Mucosa of rectum (tissue), 2 donors: ENCODE results near the gene KIRREL2.
"Not testable (repeated sequence)": the region's sequence is repeated elsewhere in the genome, so short reads cannot be mapped to it uniquely, and the experiment has no call there.

Experiments
- H3K27ac ChIP-seq, 2 donors: one replicate each; pipeline ENCODE4 v1.7.0; 2013; ENCODE audit warnings: inconsistent platforms in 2 of 2, low read depth in 2 of 2, low read length in 2 of 2
- H3K27me3 ChIP-seq, 2 donors: one replicate each; pipeline ENCODE4 v1.7.0; 2013; ENCODE audit warnings: low read length in 2 of 2; ENCODE audit not compliant: control insufficient read depth in 2 of 2, insufficient read depth in 2 of 2
- H3K36me3 ChIP-seq, 2 donors: one replicate each; pipeline ENCODE4 v1.7.0; 2013; ENCODE audit warnings: low read length in 2 of 2; ENCODE audit not compliant: control insufficient read depth in 2 of 2, insufficient read depth in 2 of 2
- H3K4me1 ChIP-seq, 2 donors: one replicate each; pipeline ENCODE4 v1.7.0; 2013; ENCODE audit warnings: low read length in 2 of 2, mild to moderate bottlenecking in 1 of 2; ENCODE audit not compliant: control insufficient read depth in 2 of 2, insufficient read depth in 2 of 2
- H3K4me3 ChIP-seq, 2 donors: one replicate each; pipeline ENCODE4 v1.7.0; 2013; ENCODE audit warnings: low read length in 2 of 2
- H3K9ac ChIP-seq, 2 donors: one replicate each; pipeline ENCODE4 v1.7.0; 2013; ENCODE audit warnings: low read length in 2 of 2, low read depth in 1 of 2, mild to moderate bottlenecking in 1 of 2
- H3K9me3 ChIP-seq, 2 donors: one replicate each; pipeline ENCODE4 v1.7.0; 2013; ENCODE audit warnings: low read length in 2 of 2; ENCODE audit not compliant: control insufficient read depth in 2 of 2
- donor health status: healthy.
- donor health status: Normal muscosa, but diverticular disease.

The KIRREL2 gene

DNA sequence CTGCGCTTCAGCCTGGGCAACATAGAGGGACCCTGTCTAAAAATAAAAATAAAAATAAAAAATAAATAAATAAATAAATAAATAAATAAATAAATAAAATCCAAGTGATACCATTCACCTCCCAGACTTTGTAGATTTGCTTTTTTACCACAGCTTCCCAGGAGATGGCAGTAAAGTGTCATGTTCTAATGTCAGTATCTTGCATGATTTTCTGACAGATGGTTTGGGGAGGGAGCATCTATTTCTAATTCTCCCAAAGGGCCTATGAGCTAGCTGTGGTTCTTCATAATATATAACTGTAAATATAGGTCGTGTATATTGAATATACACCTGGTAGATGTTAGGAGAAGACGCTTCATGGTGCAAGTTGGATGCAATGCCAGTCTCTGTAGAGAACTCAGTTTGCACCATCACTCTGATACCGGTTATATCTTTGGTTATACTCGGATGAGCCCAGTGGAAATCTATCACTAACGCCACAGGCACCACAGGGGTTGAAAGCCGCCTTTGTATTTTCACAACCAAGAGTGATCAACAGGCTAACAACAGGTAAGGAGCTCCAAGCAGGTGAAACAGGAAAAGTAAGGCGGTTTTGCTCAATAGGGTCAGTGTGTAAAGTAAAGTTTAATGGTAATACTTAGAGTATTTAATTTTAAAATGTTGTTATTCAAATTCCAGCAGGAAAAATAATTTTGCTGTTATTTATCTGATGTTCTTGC, 25.6 kb downstream of the KIRREL2 start:
- Histone ChIP-seq H3K4me1 (peaks cover 0 to 2% of the 10 kb centered on the region in 2 donors), H3K27ac (no peak overlapping the region), H3K27me3 (peaks cover 7 to 9% of the 10 kb centered on the region in 2 donors), H3K36me3 (no peaks in the 10 kb centered on the region), H3K9ac (no peak overlapping the region), H3K4me3 (no peak overlapping the region), H3K9me3 (no peaks in the 10 kb centered on the region)

DNA sequence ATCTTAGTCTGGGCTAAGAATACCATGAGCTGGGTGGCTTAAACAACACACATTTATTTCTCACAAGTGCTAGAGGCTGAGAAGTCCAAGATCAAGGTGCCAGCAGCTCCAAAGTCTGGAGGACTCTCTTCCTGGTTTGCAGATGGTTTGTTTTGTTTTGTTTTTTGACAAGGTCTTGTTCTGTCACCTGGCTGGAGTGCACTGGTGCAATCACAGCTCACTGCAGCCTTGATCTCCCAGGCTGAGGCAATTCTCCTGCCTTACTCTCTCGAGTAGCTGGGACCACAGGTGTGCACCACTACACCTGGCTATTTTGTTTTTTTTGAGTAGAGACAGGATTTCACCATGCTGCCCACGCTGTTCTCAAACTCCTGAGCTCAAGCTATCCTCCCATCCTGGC, 27.2 kb downstream of the KIRREL2 start:
- H3K4me3 ChIP-seq: no peak overlapping the region
- no peak overlapping the region for H3K27ac ChIP-seq
- no peaks in the 10 kb centered on the region for H3K9me3 ChIP-seq
- peaks cover 0 to 11% of the 10 kb centered on the region in 2 donors for H3K36me3 ChIP-seq
- peaks cover 3 to 4% of the 10 kb centered on the region in 2 donors for H3K27me3 ChIP-seq
- no peak overlapping the region for H3K9ac ChIP-seq
- H3K4me1 ChIP-seq: peaks cover 0 to 2% of the 10 kb centered on the region in 2 donors

DNA sequence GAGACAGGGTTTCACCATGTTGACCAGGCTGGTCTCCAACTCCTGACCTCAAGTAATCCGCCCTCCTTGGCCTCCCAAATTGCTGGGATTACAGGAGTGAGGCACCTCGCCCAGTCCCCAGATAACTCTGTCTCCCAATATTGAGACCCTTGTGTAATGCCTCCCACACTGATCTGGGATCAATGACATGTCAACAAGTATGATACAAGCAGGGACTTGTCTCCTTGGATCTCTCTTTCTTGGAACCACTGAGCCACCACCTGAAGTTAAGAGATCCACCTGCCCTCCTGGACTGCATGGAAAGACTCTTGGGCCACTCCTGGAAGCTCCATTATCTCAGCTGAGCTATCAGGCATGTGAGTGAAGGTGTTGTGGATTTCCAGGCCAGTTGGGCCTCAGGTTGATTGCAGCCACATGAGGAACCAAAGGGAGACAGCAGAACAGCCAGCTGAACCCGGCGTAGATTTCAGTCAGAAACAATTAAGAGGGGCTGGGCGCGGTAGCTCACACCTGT, 28.6 kb downstream of the KIRREL2 start:
- Histone ChIP-seq H3K4me3 (no peak overlapping the region), H3K9ac (no peak overlapping the region), H3K9me3 (no peaks in the 10 kb centered on the region), H3K27me3 (no peaks in the 10 kb centered on the region), H3K36me3 (peaks cover 8 to 24% of the 10 kb centered on the region in 2 donors), H3K27ac (no peak overlapping the region), H3K4me1 (no peaks in the 10 kb centered on the region)

DNA sequence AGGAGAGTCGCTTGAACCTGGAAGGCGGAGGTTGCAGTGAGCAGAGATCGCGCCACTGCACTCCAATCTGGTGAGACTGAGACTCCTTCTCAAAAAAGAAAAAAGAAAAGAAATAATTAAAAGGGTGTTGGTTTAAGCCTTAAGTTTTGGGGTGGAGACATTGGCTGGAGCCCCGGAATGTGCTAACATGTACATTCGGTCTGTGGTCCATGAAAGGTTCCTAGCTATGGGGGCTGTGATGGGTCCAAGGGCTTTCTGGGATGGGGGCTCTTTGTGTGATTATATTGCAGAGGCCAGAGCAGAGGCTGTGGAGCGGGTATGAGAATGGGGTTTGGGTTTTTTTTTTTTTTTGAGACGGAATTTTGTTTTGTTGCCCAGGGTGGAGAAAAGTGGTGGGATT, 29.2 kb downstream of the KIRREL2 start:
- H3K27ac ChIP-seq: no peak overlapping the region
- peaks cover 11 to 30% of the 10 kb centered on the region in 2 donors for H3K36me3 ChIP-seq
- no peaks in the 10 kb centered on the region for H3K27me3 ChIP-seq
- H3K4me1 ChIP-seq: no peaks in the 10 kb centered on the region
- no peaks in the 10 kb centered on the region for H3K9me3 ChIP-seq
- H3K9ac ChIP-seq: no peak overlapping the region
- H3K4me3 ChIP-seq: no peak overlapping the region

DNA sequence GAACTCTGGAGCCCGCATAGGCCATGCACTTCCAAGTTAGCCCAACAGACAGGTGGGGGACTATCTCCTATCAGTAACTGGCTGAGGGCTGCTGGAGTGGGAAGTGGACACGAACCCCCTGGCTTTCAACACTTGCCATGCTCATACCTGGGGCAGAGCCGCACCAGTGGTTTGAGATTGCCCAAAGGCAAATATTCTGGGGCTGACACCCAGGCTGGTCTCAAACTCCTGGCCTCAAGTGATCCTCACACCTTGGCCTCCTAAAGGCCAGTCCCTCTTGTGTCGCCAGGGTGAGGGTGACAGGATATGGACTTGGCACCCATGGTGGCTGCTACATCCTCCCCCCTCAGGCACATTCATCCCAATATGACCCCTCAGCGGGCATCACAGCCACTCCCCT, 30.5 kb downstream of the KIRREL2 start:
- peaks cover 13 to 33% of the 10 kb centered on the region in 2 donors for H3K36me3 ChIP-seq
- no peak overlapping the region for H3K4me3 ChIP-seq
- no peaks in the 10 kb centered on the region for H3K27me3 ChIP-seq
- H3K9me3 ChIP-seq: no peaks in the 10 kb centered on the region
- H3K4me1 ChIP-seq: no peaks in the 10 kb centered on the region
- no peak overlapping the region for H3K27ac ChIP-seq
- H3K9ac ChIP-seq: no peak overlapping the region

DNA sequence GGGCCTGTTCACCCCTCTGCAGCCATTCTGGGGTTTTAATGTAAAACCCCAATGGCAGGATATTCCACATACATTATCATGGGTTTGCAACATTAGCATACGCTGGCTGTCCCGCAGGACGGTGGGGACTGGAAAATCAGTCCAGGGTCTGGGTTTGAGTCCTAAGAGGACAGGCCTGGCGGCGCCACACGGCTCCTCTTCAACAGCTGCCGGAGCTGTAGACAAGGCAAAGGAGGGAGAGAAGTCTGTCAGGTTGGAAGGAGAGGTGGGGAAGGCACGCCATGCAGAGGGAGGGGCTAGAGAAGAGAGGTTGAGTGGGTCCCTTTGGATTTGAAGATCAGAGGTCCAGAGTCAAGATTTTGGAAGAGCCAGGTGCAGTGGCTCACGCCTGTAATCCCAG, 31.7 kb downstream of the KIRREL2 start:
- Histone ChIP-seq H3K9me3 (no peaks in the 10 kb centered on the region), H3K4me3 (no peak overlapping the region), H3K9ac (no peak overlapping the region), H3K4me1 (no peaks in the 10 kb centered on the region), H3K27ac (no peak overlapping the region), H3K36me3 (peaks cover 16 to 37% of the 10 kb centered on the region in 2 donors), H3K27me3 (no peaks in the 10 kb centered on the region)

DNA sequence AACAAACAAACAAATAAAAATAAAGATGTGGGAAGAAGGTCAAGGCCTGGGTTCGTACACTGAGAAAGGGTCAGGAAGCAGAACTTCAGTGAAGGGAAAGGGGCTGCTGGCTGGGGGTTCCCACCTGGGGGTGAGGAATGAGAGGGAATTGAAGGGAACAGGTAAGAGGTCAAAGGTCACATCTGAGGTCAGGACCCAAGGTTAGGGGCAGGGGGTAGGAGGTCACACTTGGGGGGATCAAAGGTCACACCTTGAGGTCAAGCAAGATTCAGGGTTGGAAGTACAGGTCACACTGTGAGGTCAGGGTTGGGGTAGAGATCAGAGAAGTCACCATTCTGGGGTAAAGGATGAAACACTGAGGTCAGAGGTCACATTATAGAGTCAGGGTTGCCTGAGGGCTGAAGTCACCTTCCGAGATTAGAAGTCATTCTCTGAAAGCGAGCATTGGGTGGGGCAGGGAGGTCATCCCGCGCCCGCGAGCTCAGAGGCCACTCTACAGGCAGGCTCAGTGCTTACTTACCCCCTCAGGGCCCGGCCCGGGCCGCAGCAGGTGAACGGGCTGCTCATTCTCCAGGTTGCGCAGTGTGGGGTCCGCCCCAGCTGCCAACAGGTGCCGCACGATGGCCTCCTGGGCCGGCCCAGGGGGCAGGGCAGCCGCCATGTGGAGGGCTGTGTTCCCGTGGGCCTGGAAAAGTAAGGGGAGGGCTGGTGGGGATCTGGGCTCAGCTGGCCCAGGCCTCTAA, 32.8 kb downstream of the KIRREL2 start:
- no peaks in the 10 kb centered on the region for H3K27me3 ChIP-seq
- no peak overlapping the region for H3K27ac ChIP-seq
- H3K9ac ChIP-seq: no peak overlapping the region
- no peaks in the 10 kb centered on the region for H3K9me3 ChIP-seq
- no peak overlapping the region for H3K4me3 ChIP-seq
- no peaks in the 10 kb centered on the region for H3K4me1 ChIP-seq
- H3K36me3 ChIP-seq: peaks cover 16 to 42% of the 10 kb centered on the region in 2 donors

DNA sequence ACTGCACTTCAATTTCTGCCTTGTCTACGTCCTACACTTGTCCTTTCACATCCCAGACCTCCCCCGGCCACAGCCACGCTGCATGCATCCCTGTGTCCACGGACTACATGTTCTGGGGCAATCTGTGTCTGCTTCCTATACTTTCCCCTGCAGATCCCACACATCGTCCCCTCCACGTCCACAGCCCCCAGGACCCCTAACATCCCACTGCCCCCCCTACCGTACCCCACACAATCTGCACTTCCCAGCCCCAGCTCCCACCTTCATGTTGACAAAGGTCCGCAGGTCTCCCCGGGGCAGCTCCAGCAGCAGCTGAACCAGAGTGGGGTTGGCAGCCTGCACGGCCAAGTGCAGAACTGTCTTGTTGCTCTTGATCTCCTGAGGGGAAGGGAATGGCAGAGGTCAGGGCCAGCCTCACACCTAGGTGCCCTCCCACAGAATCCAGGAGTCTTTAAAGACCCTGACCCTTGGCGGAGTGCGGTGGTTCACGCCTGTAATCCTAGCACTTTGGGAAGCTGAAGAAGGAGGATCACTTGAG, 33.5 kb downstream of the KIRREL2 start:
- Histone ChIP-seq H3K27me3 (no peaks in the 10 kb centered on the region), H3K4me3 (no peak overlapping the region), H3K9me3 (no peaks in the 10 kb centered on the region), H3K9ac (no peak overlapping the region), H3K4me1 (no peaks in the 10 kb centered on the region), H3K36me3 (peaks cover 16 to 45% of the 10 kb centered on the region in 2 donors), H3K27ac (no peak overlapping the region)

DNA sequence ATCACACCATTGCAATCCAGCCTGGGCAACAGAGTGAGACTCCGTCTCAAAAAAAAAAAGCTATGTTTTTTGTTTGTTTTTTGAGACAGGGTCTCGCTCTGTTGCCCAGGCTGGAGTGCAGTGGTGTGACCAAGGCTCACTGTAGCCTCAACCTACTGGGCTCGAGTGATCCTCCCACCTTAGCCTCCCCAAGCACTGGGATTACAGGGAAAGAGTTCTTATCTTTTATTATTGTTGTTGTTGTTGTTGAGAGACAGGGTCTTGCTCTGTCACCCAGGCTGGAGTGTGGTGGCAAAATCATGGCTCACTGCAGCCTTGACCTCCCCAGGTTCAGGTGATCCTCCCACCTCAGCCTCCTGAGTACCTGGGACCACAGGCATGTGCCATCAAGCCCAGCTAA, 35.1 kb downstream of the KIRREL2 start:
- H3K9me3 ChIP-seq, H3K9ac ChIP-seq, H3K4me1 ChIP-seq, H3K27ac ChIP-seq, H3K4me3 ChIP-seq, H3K27me3 ChIP-seq: not testable (repeated sequence)
- H3K36me3 ChIP-seq: peaks cover 23 to 58% of the 10 kb centered on the region in 2 donors

DNA sequence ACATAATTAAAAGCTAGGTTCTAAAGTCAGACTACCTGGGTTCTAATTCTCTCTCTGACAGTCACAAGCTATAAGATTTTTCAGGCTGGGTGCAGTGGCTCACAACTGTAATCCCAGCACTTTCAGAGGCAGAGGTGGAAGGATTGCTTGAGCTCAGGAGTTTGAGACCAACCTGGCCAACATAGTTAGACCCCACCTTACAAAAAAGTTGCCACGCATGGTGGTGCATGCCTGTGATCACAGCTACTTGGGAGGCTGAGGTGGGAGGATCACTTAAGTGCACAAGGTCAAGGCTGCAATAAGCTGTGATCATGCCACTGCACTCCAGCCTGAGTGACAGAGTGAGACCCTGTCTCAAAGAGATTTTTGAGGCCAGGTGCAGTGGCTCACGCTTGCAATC, 37.6 kb downstream of the KIRREL2 start:
- H3K27ac ChIP-seq: no peak overlapping the region
- peaks cover 7 to 8% of the 10 kb centered on the region in 2 donors for H3K4me1 ChIP-seq
- no peaks in the 10 kb centered on the region for H3K9me3 ChIP-seq
- peaks cover 22 to 50% of the 10 kb centered on the region in 2 donors for H3K36me3 ChIP-seq
- H3K4me3 ChIP-seq: no peak overlapping the region
- H3K9ac ChIP-seq: no peak overlapping the region
- no peaks in the 10 kb centered on the region for H3K27me3 ChIP-seq
